Stimulated activated CD4-positive, alpha-beta T cell treated with anti-CD3 and anti-CD28 coated beads, Interleukin-2, amount 100 ng/mL, for 48 hours (primary cell): Measurements from ENCODE around the gene GLTP.
A peak's percentile ranks its signal among the peaks of the same experiment; 100 is the strongest.
"Not testable (repeated sequence)": the region's sequence is repeated elsewhere in the genome, so short reads cannot be mapped to it uniquely, and the experiment has no call there.

Experiments used
- DNase-seq, 2 donors: peaks; one replicate each; pipeline ENCODE4 v3.0.0-alpha.2; 2020

GLTP gene

DNA sequence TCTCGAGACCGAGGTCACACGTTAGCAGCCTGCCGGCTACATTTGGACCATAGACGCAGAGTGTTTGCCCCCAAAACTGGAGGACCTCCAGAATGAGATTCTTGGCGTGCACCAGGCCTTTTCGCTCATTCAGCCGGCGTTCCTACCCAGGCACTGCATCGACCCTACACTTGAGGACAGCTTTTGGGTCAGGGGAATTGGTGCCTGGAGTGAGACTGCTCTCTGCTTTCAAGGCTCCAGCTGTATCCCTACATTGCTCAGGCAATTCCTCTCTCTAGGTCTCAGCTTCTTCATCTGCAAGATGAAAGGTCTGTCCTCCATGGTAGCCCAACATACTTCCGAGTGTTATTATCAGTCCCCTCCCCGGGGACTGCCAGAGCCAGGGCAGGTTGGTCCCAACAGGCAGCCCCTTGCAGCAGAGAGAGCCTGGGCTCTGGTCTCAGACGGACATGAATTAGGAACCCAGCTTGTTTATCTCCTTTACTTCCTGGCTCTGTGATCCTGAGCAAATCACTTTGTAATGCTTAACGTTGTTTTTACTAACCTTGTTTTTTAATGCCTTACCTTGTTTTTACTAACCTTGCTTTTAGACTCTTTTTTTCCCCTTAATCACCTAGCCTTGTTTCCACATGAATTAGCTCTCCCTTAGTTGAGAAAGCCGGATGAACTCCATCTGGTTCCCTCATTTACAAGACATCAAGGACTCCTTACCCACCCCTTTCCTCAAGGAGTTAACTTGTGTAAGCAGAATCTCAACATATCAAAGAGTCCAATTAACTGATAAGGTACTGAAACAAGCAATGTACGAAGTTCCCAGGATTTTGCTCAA, 20.6 kb upstream of the GLTP start:
- DNase-seq = peak in 1 of 2 donors; percentile 19

DNA sequence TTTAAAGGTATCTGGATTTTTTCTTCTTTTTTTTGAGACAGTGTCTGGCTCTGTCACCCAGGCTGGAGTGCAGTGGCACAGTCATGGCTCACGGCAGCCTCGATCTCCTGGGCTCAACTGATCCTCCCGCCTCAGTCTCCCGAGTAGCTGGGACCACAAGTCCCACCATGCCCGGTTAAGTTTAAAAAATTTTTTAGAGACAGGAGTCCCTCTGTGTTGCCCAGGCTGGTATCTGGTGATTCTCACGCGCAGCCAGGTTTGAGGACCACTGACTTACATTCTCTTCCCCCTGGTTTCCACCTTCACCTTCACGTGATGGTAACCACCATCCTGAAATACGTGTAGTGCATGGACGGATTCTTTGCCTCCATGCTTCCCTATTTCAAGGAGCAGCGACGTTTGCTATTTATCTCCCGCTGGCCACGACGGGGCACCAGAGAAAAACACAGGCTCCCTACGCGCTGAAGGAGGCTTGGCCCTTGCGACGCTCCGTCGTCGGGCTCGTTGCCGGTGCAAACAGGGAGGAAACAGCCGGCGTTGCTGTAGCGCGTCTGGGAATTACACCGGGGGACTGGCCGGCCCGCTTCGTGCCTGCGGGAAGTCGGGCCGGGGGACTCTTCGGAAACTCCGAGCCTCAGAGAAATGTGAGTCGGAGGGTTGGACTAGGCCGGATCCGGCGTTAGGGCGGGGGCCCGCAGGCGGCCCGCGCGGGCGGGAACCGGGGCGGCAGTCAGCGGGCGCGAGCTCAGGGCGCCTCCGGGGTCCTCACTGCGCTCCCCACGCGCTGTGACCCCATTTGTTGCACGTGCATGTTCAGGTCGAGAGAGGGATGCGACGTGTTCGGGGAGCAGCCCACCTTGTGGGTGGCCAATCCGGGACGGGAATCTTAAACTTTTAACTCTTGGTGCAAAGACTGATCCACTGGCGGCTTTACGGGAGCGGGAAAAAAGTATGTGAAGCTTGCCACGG, 19.7 kb upstream of the GLTP start, which contains the start of gene TCHP:
TCHP (plus strand) TSS at position 492 of the 969 bp plus-strand sequence. CDS start 2,753 bp downstream, outside the sequence.
- peak; percentile 63 to 64 for DNase-seq

- DNase-seq = not testable (repeated sequence)
These were observed 19.0 kb upstream of the GLTP start for GRCh38 chr12:109899345-109899744.

DNA sequence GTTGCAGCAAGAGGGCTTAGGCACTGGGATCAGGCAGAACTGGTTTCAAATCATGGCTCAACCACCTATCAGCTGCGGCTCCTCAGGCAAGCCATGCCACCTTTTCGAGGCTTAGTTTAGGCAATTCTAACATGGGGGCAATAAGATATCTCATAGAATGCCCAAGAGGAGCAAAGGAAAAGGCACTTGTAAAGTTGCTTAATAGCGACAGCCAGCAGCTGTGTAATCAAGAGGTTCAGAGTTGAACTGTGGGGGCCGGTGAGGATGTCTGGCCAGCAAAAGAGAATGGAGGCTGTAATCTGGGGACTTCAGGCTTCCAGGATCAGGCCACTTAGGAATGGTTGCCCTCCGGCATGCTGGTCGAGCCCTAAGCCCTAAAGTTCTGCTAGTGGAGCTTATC, 16.7 kb upstream of the GLTP start:
- no peak for DNase-seq

GRCh38 chr12:109896188-109896587, 15.8 kb upstream of the GLTP start:
- DNase-seq = no peak

GRCh38 chr12:109894939-109895338, 14.6 kb upstream of the GLTP start:
- no peak for DNase-seq

GRCh38 chr12:109893261-109893995, 13.1 kb upstream of the GLTP start:
- DNase-seq = no peak

- no peak for DNase-seq
These were observed 12.4 kb upstream of the GLTP start for GRCh38 chr12:109892748-109893147.

DNA sequence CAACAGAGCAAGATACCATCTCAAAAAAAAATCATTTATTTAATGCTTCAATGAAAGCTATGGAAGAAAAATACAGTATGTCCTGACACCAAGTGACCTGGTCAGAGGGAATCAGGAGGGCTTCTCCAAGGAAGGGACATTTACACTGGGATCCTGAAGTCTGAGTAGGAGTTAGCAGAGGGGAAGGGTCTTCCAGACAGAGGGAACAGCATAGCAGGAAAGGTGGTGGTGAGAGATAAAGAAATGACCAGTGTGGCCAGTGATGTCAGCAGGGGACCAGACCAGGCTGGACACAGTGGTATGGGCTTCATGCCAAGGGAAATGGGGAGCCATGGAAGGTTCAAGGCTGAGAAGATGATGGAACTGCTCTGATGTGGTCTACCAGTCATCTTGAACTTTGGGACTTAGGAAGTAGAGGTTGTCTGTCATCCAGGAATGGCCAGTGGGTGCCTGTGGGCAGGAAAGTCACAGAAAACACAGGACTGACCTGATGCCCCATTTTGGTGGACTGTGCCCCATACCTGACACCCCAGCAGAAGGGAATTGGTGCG, 11.9 kb upstream of the GLTP start:
- DNase-seq = no peak

DNA sequence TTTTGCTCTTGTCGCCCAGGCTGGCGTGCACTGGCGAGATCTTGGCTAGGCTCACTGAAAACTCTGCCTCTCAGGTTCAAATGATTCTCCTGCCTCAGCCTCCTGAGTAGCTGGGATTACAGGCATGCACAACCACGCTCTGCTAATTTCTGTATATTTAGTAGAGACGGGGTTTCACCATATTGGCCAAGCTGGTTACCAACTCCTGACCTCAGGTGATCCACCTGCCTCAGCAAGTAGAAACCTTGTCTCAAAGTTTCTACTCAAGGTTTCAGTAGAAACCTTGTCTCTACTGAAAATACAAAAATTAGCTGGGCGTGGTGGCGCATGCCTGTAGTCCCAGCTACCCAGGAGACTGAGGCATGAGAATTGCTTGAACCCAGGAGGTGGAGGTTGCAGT, 11.4 kb upstream of the GLTP start:
- not testable (repeated sequence) for DNase-seq

- no peak for DNase-seq
These were observed 10.4 kb upstream of the GLTP start for GRCh38 chr12:109890620-109891170.

GRCh38 chr12:109888179-109889020, 8.1 kb upstream of the GLTP start:
- DNase-seq = no peak

DNA sequence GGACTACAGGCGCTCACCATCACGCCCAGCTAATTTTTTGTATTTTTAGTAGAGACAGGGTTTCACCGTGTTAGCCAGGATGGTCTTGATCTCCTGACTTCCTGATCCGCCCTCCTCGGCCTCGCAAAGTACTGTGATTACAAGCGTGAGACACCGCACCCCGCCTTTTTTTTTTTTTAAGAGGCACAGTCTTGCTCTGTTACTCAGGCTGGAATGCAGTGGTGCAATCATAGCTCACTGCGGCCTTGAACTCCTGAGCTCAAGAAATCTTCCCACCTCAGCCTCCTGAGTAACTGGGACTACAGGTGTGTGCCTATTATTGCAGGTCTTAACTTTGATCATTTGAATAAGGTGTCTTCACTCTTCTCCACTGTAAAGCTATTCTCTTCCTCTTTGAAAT, 5.3 kb upstream of the GLTP start:
- no peak for DNase-seq

GRCh38 chr12:109883461-109883860, 3.1 kb upstream of the GLTP start:
- no peak for DNase-seq

- no peak for DNase-seq
These were observed 1.4 kb upstream of the GLTP start for GRCh38 chr12:109881752-109882151.

GRCh38 chr12:109880938-109881337, 597 bp upstream of the GLTP start:
- DNase-seq = no peak

- no peak for DNase-seq
These were observed 844 bp downstream of the GLTP start for GRCh38 chr12:109879351-109880042.

DNA sequence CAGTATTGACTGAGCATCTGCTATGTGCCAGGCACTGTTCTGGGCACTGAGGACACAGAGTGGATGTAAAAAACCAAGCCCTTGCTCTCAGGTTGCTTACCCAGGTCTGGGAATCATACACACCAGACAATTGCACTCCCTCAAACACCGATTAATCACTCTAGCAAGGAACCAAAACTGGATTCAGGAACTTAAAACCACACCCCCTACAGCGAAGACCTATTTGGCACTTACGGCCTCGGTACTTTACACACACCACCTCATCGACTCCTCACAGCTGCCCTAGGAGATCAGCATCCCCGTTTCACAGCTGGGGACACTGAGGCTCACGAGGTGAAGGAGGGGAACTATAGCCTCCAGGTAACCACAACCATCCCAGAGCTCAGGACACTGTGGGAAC, 1.6 kb downstream of the GLTP start:
- DNase-seq = no peak

- no peak for DNase-seq
These were observed 2.1 kb downstream of the GLTP start for GRCh38 chr12:109878247-109878625.

DNA sequence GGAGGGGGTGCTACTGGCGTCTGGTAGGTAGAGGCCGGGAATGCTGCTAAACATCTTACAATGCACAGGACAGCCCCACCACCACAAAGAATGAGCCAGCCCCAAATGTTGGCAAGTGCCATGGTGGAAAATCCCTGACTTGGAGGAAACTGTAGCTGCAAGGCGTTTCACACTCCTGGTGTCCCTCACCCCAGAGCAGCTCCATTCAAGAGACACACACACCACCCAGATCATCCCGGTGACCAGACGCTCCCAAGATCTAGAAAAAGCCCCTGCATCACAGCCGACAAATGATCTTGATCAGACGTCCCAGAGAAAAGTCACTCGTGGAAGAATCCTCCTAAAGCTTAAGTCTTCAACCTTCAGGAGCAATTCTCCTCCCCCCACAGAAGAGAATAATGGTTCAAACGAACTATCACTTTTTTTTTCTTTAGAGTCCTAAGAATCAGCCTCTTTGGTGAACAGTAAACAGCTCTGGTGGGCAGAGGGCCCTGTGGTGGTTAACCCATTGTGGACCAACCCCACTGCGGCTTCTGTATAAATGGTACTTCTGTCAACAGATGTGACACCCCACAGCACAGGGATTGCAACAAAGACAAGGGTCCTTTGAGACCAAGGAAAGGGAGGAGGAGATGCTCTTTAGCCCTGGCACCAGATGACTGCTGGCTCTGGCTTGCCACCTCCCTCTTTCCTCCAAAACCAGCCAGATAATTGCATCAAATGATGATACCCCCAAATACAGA, 2.7 kb downstream of the GLTP start:
- DNase-seq = no peak
